ENCODE data around the gene CRY2. TPM values are rescaled to one million over a fixed set of nuclear protein-coding genes. Genes with fewer than 3 reads are reported as not detected.
"Not testable (repeated sequence)": the region's sequence is repeated elsewhere in the genome, so short reads cannot be mapped to it uniquely, and the experiment has no call there.

Gene CRY2
- polyA plus RNA-seq (2012; ENCODE audit: insufficient read depth, insufficient read length) = 8.6 TPM

DNA sequence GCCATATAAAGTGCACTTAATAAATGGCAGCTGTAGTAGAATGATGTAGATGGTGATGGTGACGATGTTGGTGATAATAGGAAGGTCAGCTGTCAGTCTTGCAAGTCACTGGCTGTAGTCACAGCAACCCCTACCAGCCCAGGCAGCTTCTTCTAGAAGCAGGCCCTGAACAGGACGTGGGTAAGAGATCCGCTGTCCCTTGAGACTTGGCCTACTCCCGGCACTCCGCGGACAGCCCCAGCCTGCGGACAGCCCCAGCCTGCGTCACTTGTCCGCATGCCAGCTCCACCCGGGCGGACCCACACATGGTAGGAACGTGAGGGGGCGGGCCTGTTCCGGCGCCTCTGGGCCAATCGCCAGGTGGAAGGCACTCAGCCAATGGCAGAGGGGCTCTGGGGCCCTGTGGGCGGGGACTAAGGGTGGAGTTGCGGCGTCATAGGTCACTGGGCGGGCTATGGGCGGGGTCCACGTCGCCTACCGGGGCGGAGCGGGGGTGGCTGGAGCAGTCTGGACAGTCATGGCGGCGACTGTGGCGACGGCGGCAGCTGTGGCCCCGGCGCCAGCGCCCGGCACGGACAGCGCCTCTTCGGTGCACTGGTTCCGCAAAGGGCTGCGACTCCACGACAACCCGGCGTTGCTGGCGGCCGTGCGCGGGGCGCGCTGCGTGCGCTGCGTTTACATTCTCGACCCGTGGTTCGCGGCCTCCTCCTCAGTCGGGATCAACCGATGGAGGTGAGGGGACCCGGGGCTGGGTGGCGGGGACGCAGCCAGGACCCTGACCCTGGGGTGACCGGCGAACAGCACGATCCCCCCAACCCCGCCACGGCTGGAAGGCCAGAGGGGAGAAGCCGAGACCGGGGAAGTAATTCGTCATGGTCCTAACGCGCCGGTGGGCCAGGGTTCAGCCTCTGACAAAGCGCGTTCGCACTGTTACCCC lies at the start of gene CRY2:
TSS of gene CRY2 (plus strand) at position 502 of the 937 bp plus-strand sequence. CDS start at position 518, 16 bp downstream.
- H3K4me3 ChIP-seq (ENCODE audit: low read length) = peak within 1 kb of the TSS; percentile 90
- DNase-seq (ENCODE audit: low read depth, low spot score) = peak; percentile 87

DNA sequence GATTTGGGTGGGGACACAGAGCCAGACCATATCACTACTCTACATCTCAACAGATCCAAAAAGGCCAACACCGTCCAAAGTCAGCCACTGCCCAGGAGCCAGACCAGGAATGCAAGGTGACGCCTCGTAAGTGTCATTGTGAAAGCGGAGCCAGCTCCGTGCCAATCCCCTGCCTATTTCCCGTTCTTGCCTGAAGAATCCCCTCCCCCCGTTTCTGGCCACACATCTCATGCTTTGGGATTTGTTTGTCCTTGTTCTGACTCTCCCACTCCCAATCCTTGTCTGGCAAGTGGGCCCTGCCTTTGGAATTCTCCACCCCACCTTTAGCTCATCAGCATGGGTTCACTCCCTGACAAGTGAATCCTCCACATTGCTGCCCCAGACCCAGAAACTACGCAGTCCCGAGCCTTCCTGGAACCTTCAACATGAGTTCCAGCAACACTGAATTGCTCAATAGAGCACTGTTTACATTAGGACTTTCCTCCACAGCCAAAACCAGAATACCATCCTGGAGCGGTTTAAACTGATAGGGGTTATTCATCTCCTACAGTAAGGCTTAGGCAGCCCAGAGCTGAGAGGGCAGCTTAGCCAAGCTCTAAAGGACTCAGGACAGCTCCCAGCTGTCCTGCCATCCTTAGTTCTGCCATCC lies 48.4 kb upstream of the CRY2 start:
- no peak for DNase-seq (ENCODE audit: low read depth, low spot score)
- no peak overlapping the region for H3K4me3 ChIP-seq (ENCODE audit: low read length)

DNA sequence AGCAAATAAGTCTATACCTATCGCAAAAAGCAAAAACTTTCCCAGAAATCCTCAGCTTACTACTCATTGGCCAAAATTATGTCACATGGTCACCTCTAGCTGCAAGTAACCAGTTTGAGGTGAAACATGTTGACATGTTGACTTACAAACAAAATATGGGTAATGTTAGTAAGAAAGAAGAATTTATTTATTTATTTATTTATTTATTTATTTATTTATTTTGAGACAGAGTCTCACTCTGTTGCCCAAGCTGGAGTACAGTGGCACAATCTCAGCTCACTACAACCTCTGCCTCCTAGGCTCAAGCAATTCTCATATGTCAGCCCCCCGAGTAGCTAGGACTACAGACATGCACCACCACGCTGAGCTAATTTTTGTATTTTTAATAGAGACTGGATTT lies 47.7 kb upstream of the CRY2 start:
- DNase-seq (ENCODE audit: low read depth, low spot score) = no peak
- H3K4me3 ChIP-seq (ENCODE audit: low read length) = no peak overlapping the region

DNA sequence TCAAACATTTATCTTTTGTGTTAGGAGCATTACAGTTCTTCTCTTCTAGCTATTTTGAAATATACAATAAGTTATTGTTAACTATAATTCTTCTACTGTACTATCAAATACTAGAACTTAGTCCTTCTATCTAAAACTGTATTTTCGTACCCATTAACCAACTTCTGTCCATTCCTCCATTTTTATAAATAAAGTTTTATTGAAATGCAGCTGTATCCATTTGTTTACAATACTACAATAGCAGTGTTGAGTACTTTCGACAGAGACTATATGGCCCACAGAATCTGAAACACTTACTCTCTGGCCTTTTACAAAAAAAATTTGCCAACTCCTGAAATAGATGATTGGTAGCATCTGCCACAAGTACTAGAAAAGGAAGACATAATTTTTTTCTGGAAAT lies 47.0 kb upstream of the CRY2 start:
- no peak for DNase-seq (ENCODE audit: low read depth, low spot score)

DNA sequence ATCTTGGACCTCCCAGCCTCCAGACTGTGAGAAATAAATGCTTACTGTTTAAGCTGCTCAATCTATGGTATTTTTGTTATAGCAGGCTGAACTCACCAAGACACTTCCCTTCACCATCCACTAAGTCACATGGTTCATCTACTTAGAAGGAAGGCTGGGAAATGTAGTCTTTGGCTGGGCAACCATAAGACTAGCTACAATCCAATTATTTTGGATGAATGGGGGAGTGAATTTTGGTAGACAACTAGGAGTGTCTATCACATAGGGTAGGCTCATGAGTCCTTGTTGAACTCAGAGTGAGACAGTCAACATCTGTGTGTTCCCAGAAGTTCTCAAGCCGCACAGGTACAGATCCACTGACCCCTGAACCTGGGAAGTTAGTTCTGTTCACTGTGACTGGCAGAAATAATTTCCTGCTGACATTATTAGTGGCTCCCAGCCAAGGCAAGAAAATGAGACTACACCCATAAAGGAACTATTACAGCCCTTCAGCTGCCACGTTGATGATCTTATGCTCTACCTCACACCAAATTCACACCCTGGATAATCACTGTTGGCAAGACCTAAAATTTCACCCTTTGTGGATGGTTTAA lies 45.5 kb upstream of the CRY2 start:
- DNase-seq (ENCODE audit: low read depth, low spot score) = no peak
- no peak overlapping the region for H3K4me3 ChIP-seq (ENCODE audit: low read length)

More for the DNA sequence above, 47.0 kb upstream of the CRY2 start:
- no peak overlapping the region for H3K4me3 ChIP-seq (ENCODE audit: low read length)

DNA sequence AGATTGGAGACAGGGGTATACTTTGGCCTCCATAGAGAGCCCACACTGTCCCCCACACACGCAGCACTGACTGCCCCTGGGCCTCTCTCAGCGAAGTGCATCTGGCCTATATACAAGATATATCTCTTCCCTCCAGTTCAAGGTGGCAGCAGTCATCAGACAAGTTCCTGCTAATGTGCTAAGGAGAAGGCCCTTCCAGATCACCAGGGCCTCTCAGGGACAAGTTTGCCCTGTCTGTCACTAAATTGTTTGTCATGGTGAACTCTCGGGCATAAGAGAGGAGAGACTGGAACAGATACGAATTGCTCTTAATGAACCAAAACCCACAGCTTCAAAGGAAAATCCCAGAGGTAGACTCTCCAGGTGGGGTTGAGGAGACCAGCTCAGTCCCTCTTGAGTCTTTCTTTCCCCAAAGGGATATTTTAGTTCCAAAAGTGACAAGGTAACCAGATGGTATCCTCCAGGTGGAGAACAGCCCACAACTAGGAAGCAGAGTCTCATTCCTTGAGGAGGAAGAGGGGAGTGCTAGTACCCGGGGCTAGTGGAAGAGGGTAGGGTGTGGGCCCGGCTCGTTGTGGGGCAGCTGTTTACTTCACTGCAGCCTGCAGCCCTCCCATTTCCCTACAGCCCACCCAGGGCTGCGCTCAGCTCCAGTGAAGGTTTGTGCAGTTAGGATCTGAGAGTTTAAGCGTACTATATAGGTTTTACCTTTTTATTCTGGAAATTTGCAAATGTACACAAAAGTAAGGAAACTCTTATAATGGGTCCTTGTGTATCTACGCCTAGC lies 44.6 kb upstream of the CRY2 start:
- no peak for DNase-seq (ENCODE audit: low read depth, low spot score)
- H3K4me3 ChIP-seq (ENCODE audit: low read length) = no peak overlapping the region

DNA sequence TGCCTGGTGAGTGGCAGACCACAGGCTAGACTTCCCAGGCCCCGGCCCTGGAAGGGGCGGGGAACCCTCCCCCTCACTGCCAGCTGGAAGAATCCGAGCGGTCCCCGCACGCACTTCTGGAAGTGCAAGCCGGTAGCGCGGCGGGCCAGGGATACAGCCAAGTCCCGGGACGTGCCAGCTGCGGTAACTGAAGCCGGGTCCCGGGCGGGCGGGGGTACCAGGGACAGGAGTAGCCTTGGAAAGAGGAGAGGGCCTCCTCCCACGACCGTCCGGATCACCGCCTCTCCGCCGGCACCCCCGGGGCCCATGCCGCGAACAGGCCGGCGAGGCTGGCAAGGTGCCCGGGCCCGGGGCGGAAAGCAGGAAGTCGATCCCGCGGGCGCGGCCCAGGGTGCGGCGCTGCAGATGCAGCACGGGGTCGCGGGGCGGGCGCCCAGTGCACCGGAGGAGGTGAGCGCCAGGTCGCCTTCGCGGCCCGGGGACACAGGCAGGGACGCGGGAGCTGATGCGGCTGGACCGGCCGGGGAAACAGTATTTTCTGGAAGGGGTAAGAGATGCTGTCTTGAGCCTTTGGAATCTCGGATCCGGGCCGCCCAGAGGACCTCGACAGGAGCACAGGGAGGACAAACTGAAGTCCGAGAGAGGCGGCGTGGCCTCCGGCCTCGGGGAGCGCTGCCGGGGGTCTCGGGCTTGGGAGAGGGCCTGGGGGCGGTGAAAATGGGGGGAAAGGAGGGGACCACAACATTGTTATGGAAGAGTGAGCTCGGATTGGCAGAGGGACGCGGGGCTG lies 43.1 kb upstream of the CRY2 start:
- DNase-seq (ENCODE audit: low read depth, low spot score) = no peak
- peak overlapping the region; percentile 68 for H3K4me3 ChIP-seq (ENCODE audit: low read length)

DNA sequence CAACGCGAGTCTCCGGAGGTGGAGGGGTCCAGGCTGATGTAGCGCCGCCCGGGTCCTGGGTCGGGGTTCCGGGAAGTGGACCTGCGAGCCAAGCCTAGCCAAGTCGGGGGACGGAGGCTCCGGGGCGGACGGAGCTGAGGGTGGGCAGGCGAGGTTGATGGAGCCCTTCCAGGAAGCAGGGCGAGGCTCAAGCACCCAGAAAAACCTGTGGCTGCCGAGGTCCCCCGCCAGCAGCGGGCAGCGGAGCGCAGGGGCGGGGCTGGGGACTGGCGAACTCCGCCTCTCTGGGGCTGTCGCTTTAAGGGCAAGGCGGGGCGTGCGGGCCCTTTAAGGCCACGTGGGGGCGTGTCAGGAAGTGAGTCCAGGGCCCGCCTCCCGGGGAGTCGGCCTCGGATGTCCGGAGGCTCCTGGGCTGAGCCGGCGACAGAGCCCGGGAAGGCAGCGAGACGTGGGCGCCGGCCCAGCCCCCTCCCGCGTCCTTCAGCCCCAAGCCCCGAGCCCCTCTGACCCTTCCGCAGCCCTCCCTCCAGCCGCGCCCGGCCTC lies 42.4 kb upstream of the CRY2 start, which contains the start of gene SLC35C1:
TSS of gene SLC35C1 (plus strand) at position 389 of the 544 bp plus-strand sequence. CDS start 653 bp downstream, outside the sequence.
- H3K4me3 ChIP-seq (ENCODE audit: low read length) = peak within 1 kb of the TSS; percentile 68
- peak; percentile 85 for DNase-seq (ENCODE audit: low read depth, low spot score)

DNA sequence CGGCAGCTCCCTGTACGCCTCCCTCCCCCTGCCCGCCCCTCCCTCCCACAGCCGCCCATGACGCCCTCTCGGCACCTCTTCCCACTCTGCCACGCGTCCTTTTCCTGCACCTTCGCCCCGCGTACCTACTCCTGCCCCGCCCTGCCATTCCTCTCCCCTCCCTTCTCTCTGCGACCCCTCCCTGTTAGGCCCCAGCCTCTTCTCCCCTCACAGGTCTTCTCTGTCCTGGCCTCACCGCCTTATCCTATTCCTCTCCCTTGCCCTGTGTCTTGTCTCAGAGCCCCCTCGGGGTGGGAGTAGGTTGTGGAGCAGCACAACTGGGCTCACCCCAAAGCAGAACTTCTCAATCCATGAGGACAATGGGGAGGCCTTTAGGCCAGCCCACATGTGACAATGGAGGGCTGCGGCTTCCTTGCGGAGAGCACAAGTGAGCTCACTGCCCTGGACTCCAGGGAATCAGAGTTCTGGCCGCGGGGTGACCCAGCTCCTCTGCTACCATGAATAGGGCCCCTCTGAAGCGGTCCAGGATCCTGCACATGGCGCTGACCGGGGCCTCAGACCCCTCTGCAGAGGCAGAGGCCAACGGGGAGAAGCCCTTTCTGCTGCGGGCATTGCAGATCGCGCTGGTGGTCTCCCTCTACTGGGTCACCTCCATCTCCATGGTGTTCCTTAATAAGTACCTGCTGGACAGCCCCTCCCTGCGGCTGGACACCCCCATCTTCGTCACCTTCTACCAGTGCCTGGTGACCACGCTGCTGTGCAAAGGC lies 41.8 kb upstream of the CRY2 start:
- DNase-seq (ENCODE audit: low read depth, low spot score) = no peak
- H3K4me3 ChIP-seq (ENCODE audit: low read length) = peak overlapping the region; percentile 68

DNA sequence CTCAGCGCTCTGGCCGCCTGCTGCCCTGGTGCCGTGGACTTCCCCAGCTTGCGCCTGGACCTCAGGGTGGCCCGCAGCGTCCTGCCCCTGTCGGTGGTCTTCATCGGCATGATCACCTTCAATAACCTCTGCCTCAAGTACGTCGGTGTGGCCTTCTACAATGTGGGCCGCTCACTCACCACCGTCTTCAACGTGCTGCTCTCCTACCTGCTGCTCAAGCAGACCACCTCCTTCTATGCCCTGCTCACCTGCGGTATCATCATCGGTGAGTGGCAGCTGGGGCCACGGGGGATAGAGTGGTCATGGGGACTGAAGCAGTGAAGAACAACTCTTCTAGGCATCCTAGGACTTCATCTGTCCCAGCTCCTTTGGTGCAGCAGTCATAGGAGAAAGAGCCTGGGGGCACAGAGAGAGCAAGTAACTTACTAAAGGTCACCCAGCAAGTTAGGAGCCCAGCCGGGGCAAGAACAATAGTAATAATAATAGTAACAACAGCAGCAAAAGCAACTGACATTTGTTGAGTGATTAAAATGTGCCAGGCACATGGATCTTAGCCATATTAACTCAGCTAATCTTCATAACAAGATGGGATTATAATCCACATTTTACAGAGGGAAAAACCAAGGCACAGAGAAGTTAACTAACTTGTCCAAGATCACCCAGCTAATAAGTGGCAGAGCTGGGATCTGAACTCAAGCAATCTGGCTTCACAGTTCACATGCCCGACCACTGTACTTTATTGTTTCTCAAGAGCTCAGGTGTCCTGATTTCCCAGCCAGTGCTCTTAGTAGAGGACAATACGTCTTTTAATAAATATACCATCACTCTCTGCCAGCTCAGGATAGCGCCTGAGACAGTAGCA lies 41.0 kb upstream of the CRY2 start:
- DNase-seq (ENCODE audit: low read depth, low spot score) = no peak
- peak overlapping the region; percentile 68 for H3K4me3 ChIP-seq (ENCODE audit: low read length)

DNA sequence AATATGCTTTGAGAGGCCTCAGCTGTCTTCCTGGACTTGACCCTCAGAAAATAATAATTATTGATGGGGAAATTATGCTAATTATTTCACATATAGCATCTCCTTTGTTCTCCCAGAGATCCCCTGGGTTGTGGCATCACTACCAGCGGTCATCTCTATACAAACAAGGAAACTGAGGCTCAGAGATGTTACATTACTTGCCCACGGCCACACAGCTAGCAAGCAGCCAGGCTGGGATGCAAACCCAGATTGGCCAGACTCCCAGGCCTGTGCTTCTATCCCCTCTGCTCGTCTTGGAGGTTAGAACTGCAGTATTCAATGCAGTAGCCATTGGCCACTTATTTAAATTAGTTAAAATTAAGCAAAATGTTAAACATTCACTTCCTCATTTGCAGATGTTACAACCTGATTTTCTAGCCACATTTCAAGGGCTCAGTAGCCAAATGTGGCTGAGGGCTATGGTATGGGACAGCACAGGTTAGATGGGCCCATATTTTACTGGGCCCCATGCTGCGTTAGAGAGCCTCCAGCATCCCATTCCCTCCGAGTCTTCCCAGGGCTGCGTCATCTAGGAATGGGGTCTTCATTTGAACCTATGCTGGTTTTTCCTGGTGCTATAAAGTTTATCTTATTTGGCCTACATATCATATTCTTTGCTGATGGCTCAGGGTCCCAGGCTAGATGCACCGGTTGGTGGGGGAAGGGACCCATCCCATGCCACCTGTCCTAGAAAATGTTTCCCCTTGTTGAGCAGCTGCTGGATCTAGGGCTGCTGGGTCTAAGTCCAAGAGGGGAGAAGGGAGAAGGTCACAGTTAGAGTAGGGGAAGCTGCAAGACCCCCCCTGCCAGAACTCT lies 40.1 kb upstream of the CRY2 start:
- DNase-seq (ENCODE audit: low read depth, low spot score) = no peak
- no peak overlapping the region for H3K4me3 ChIP-seq (ENCODE audit: low read length)

DNA sequence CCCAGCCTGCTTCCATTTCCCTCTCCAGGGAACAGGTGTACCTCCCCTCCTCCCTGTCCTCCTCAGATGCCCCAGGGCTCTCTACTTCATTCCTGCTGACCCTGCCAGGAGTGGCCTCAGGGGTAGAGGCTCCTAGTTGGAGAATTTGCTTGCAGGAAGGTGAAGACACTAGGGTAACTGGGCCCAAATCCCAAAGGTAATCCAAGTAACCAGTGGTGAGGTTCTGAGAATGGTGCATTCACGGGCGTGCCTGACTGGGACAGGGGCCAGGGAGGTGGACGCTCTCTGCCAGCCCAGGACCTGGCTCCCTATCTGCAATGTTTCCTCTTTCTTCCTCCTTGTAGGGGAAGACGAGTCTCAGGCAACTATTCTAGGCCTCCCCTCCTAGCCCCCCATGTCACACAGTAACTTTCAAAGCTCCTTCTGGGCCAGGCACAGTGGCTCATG lies 39.5 kb upstream of the CRY2 start:
- H3K4me3 ChIP-seq (ENCODE audit: low read length) = no peak overlapping the region

DNA sequence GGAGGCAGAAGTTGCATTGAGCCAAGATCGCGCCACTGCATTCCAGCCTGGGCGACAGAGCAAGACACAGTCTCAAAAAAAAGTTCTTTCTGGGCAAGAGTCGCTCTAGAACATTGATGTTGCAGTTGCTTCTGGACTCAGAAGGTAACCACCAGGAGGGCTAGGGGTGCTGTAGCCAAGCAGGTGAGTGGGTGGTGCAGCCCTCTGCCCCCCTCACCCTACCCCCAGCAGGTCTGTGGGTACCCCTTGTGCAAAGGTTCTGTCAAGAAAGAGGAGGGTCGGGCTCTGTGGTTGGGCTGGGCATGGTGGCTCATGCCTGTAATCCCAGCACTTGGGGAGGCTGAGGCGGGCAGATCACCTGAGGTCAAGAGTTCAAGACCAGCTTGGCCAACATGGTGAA lies 38.8 kb upstream of the CRY2 start:
- not testable (repeated sequence) for DNase-seq (ENCODE audit: low read depth, low spot score); H3K4me3 ChIP-seq (ENCODE audit: low read length)

More for the DNA sequence above, 39.5 kb upstream of the CRY2 start:
- DNase-seq (ENCODE audit: low read depth, low spot score) = no peak

DNA sequence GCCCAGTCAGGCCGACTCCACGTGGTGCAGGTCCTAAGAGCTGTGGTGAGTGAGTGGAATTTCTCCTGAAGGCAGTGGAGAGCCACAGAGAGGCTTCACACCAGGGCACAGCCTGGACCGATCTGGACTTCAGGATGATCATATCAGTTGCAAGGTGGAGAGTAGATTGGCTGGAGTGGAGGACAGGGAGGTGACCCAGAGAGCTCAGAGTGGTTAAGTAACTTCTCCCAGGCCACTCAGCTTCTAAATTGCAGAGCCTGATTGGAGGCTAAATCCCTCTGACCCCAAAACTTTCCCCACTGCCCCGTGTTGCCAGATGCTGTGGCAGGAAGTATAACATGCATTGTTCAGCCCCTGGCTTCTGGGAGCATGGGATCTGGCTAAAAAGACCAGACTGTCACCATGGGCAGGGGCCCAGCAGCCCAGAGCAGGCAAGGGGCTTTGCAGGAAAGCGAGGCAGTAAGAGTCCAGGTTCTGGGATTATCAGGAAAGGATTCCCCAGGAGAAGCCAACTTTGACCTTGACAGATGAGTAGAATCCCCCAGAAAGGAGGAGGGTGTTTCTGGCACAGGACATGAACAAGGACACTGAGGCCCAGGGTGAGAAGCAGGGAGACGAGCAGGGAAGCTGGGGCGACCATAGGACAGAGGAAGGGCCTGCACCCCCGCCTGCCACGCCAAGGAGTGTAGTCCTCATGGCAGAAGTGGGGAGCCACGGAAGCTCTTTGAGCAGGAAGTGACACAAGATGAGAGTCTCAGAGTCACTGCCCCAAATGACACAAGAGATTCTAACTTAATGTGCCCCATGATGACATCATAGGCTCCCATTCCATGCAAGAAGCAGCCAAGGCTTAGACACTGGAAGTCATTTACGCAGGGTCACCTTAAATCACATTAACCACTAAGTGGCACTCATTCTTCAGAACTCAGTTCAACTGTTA lies 37.5 kb upstream of the CRY2 start:
- no peak overlapping the region for H3K4me3 ChIP-seq (ENCODE audit: low read length)
- no peak for DNase-seq (ENCODE audit: low read depth, low spot score)

All from Jurkat, Clone E6-1 (cell line).